Activated CD8-positive, alpha-beta memory T cell treated with anti-CD3 and anti-CD28 coated beads, Interleukin-2, amount 50 U/mL, for 1 hour (primary cell): ENCODE results near the gene DAPP1.
A peak's percentile ranks its signal among the peaks of the same experiment; 100 is the strongest.

Source experiments
- DNase-seq: peaks from one replicate; pipeline ENCODE4 v3.0.0-alpha.2; 2020; ENCODE audit errors: extremely low read depth

The DAPP1 gene

GRCh38 chr4:99853999-99854398, 37.4 kb downstream of the DAPP1 start:
- DNase-seq, result no peak

- no peak for DNase-seq
Observed at GRCh38 chr4:99855678-99856077, 39.1 kb downstream of the DAPP1 start.

GRCh38 chr4:99856166-99856565, 39.5 kb downstream of the DAPP1 start:
- DNase-seq, result no peak

GRCh38 chr4:99857307-99857706, 40.7 kb downstream of the DAPP1 start:
- DNase-seq, result no peak

GRCh38 chr4:99859618-99860017, 43.0 kb downstream of the DAPP1 start:
- DNase-seq, result no peak

GRCh38 chr4:99860521-99860920, 43.9 kb downstream of the DAPP1 start:
- DNase-seq, result no peak

GRCh38 chr4:99861120-99861905, 44.7 kb downstream of the DAPP1 start:
- no peak for DNase-seq

GRCh38 chr4:99863804-99864203, 47.2 kb downstream of the DAPP1 start:
- DNase-seq, result no peak

GRCh38 chr4:99868126-99868596, 51.5 kb downstream of the DAPP1 start:
- DNase-seq, result no peak

- no peak for DNase-seq
Observed at GRCh38 chr4:99872570-99872969, 55.9 kb downstream of the DAPP1 start.

GRCh38 chr4:99875071-99875470, 58.4 kb downstream of the DAPP1 start:
- no peak for DNase-seq

- no peak for DNase-seq
Observed at GRCh38 chr4:99876946-99877345, 60.3 kb downstream of the DAPP1 start.

- no peak for DNase-seq
Observed at GRCh38 chr4:99878604-99879003, 62.0 kb downstream of the DAPP1 start.

GRCh38 chr4:99879458-99879857, 62.8 kb downstream of the DAPP1 start:
- DNase-seq, result no peak

GRCh38 chr4:99885063-99885664, 68.5 kb downstream of the DAPP1 start:
- DNase-seq, result no peak

- no peak for DNase-seq
Observed at GRCh38 chr4:99885687-99886086, 69.1 kb downstream of the DAPP1 start.

- no peak for DNase-seq
Observed at GRCh38 chr4:99886146-99886545, 69.5 kb downstream of the DAPP1 start.

GRCh38 chr4:99887837-99888236, 71.2 kb downstream of the DAPP1 start:
- DNase-seq, result no peak

- no peak for DNase-seq
Observed at GRCh38 chr4:99891351-99891750, 74.7 kb downstream of the DAPP1 start.

GRCh38 chr4:99893029-99893428, 76.4 kb downstream of the DAPP1 start:
- DNase-seq, result no peak

- no peak for DNase-seq
Observed at GRCh38 chr4:99893839-99894160, 77.2 kb downstream of the DAPP1 start.

GRCh38 chr4:99894161-99894997, 77.8 kb downstream of the DAPP1 start, which contains the start of gene LAMTOR3:
Gene LAMTOR3 (minus strand): TSS chr4:99894427. CDS start chr4:99893963, 464 bp downstream.
- peak; percentile 77 for DNase-seq

GRCh38 chr4:99894998-99895397, 78.4 kb downstream of the DAPP1 start:
- no peak for DNase-seq
